ENCODE measurements around the gene FBXO15. TPM values are rescaled to one million over a fixed set of nuclear protein-coding genes. Genes with fewer than 3 reads are reported as not detected.

The FBXO15 gene
- total RNA-seq, result 0.81 TPM

GRCh38 chr18:74147779-74148542, at the start of gene FBXO15, which contains the start of gene TIMM21:
FBXO15 (minus strand) TSS chr18:74147834; CDS start chr18:74147785, 49 bp downstream.
TIMM21 (plus strand) TSS chr18:74148523; CDS start chr18:74148809, 286 bp downstream.
- DNase-seq (ENCODE audit: low read depth in 2 of 3, low spot score in 2 of 3), result peak; percentile 96 to 98 (median 98)

GRCh38 chr18:74196220-74197119, 48.8 kb upstream of the FBXO15 start:
- DNase-seq (ENCODE audit: low read depth in 2 of 3, low spot score in 2 of 3), result peak; percentile 54 to 86 (median 72)

- DNase-seq (ENCODE audit: low read depth in 2 of 3, low spot score in 2 of 3), result no peak
These were observed 47.1 kb upstream of the FBXO15 start for GRCh38 chr18:74194691-74195090.

- DNase-seq (ENCODE audit: low read depth in 2 of 3, low spot score in 2 of 3), result no peak
These were observed 43.9 kb upstream of the FBXO15 start for GRCh38 chr18:74191577-74191976.

GRCh38 chr18:74190086-74190485, 42.5 kb upstream of the FBXO15 start:
- DNase-seq (ENCODE audit: low read depth in 2 of 3, low spot score in 2 of 3), result no peak

GRCh38 chr18:74186661-74187060, 39.0 kb upstream of the FBXO15 start:
- DNase-seq (ENCODE audit: low read depth in 2 of 3, low spot score in 2 of 3), result no peak

GRCh38 chr18:74185860-74186259, 38.2 kb upstream of the FBXO15 start:
- DNase-seq (ENCODE audit: low read depth in 2 of 3, low spot score in 2 of 3), result no peak

- DNase-seq (ENCODE audit: low read depth in 2 of 3, low spot score in 2 of 3), result no peak
These were observed 37.2 kb upstream of the FBXO15 start for GRCh38 chr18:74184875-74185274.

- DNase-seq (ENCODE audit: low read depth in 2 of 3, low spot score in 2 of 3), result no peak
These were observed 35.5 kb upstream of the FBXO15 start for GRCh38 chr18:74183130-74183529.

GRCh38 chr18:74182335-74182734, 34.7 kb upstream of the FBXO15 start:
- DNase-seq (ENCODE audit: low read depth in 2 of 3, low spot score in 2 of 3), result no peak

GRCh38 chr18:74179623-74180199, 32.1 kb upstream of the FBXO15 start:
- no peak for DNase-seq (ENCODE audit: low read depth in 2 of 3, low spot score in 2 of 3)

GRCh38 chr18:74178884-74179283, 31.2 kb upstream of the FBXO15 start:
- no peak for DNase-seq (ENCODE audit: low read depth in 2 of 3, low spot score in 2 of 3)

- DNase-seq (ENCODE audit: low read depth in 2 of 3, low spot score in 2 of 3), result no peak
These were observed 28.0 kb upstream of the FBXO15 start for GRCh38 chr18:74175658-74176057.

GRCh38 chr18:74173434-74173750, 25.8 kb upstream of the FBXO15 start:
- no peak for DNase-seq (ENCODE audit: low read depth in 2 of 3, low spot score in 2 of 3)

GRCh38 chr18:74172697-74173433, 25.2 kb upstream of the FBXO15 start:
- DNase-seq (ENCODE audit: low read depth in 2 of 3, low spot score in 2 of 3), result no peak

GRCh38 chr18:74171910-74172606, 24.4 kb upstream of the FBXO15 start:
- DNase-seq (ENCODE audit: low read depth in 2 of 3, low spot score in 2 of 3), result no peak

- no peak for DNase-seq (ENCODE audit: low read depth in 2 of 3, low spot score in 2 of 3)
These were observed 18.8 kb upstream of the FBXO15 start for GRCh38 chr18:74166386-74166785.

- DNase-seq (ENCODE audit: low read depth in 2 of 3, low spot score in 2 of 3), result peak in 1 of 3 donors; percentile 45
These were observed 15.5 kb upstream of the FBXO15 start for GRCh38 chr18:74163019-74163660.

GRCh38 chr18:74155276-74155675, 7.6 kb upstream of the FBXO15 start:
- DNase-seq (ENCODE audit: low read depth in 2 of 3, low spot score in 2 of 3), result no peak

- DNase-seq (ENCODE audit: low read depth in 2 of 3, low spot score in 2 of 3), result no peak
These were observed 7.1 kb upstream of the FBXO15 start for GRCh38 chr18:74154716-74155115.

Data from hematopoietic multipotent progenitor cell (in vitro differentiated cells).